Adrenal gland (tissue), 12 donors: Measurements from ENCODE around the gene NOS3. TPM values are rescaled to one million over a fixed set of nuclear protein-coding genes. Genes with fewer than 3 reads are reported as not detected.

ENCODE experiments used
- DNase-seq, 7 donors: peaks; one replicate each; pipeline ENCODE4 v3.0.0-alpha.2; 2019 to 2020
- H3K27ac ChIP-seq, 5 donors: fragments of 200-600 bp; sonication (generic) in 4 of 5; 1 replicate in 3 of 5; 2 replicates in 2 of 5; pipeline versions ENCODE4 v1.5.1 to v1.8.0; 2016 to 2020; ENCODE audit warnings: mild to moderate bottlenecking in 1 of 5
- H3K27me3 ChIP-seq: fragments of 200-600 bp; 2 replicates; pipeline ENCODE4 v1.8.0; 2021
- H3K36me3 ChIP-seq, 2 donors: fragments of 200-600 bp; replicated peaks in 1 of 2; 1 replicate in 1 of 2; 2 replicates in 1 of 2; pipeline versions ENCODE4 v1.5.1 to v1.8.0; 2018 to 2022
- H3K4me1 ChIP-seq, 2 donors: fragments of 200-600 bp; replicated peaks in 1 of 2; 1 replicate in 1 of 2; 2 replicates in 1 of 2; pipeline versions ENCODE4 v1.5.1 to v1.8.0; 2018 to 2021
- H3K4me3 ChIP-seq, 4 donors: fragments of 200-600 bp; sonication (generic) in 3 of 4; one replicate each; pipeline ENCODE4 v1.5.1; 2016 to 2018
- H3K9me3 ChIP-seq, 3 donors: fragments of 200-600 bp; sonication (generic) in 1 of 3; replicated peaks in 1 of 3; 1 replicate in 2 of 3; 2 replicates in 1 of 3; pipeline versions ENCODE4 v1.5.1 to v1.8.0; 2016 to 2021
- CTCF ChIP-seq, 6 experiments: fragments of 450-650 bp in 4 of 6; fragments of 200-600 bp in 2 of 6; sonication (generic) in 1 of 6; IDR thresholded peaks; 1 replicate in 5 of 6; 2 replicates in 1 of 6; pipeline versions ENCODE4 v1.5.1 to v1.8.0; 2016 to 2021; ENCODE audit warnings: antibody characterized with exemption in 6 of 6, mild to moderate bottlenecking in 2 of 6, moderate library complexity in 1 of 6
- POLR2A ChIP-seq, 2 donors: fragments of 450-650 bp; IDR thresholded peaks; one replicate each; pipeline ENCODE4 v1.6.1; 2017; ENCODE audit warnings: antibody characterized with exemption in 2 of 2, mild to moderate bottlenecking in 2 of 2, moderate library complexity in 1 of 2
- WGBS, 4 donors: extraction: QIAGEN DNeasy Blood & Tissue Kit in 2 of 4; methylation state at CpG; one replicate each; pipeline versions ENCODE4 v1.1.5 to v1.1.7; 2013 to 2017; 5-methylcytosine and 5-hydroxymethylcytosine counted together
- intact Hi-C, 2 donors: fragments of 100-400 bp; cut with DNase I; formaldehyde crosslinking; loops; one replicate each; pipeline versions ENCODE4 v1.14.1 to v1.15.0; 2022 to 2023
- polyA plus RNA-seq, 3 donors: library from polyadenylated mRNA; stranded (reverse); fragments of 200-250 nt in 2 of 3; fragments of 350-450 nt in 1 of 3; fragmentation: Illumina TruSeq in 1 of 3; extraction: RNeasy Lipid Tissue Mini Kit (QIAGEN cat#74804) in 1 of 3; gene quantifications; one replicate each; pipeline ENCODE4 v1.2.3, GENCODE V29; 2013 to 2014
- total RNA-seq, 9 donors: library from RNA; depleted of rRNA in 4 of 9; stranded (reverse); fragments of >200 nt in 4 of 9; fragments of 120-200 nt in 1 of 9; fragmentation: NEBNext Ultra II Directional in 1 of 9; extraction: Animal tissue kit (Norgen Biotek cat#: 25700) in 1 of 9; gene quantifications; one replicate each; pipeline versions ENCODE4 v1.1.0 to v1.2.4, GENCODE V29; 2013 to 2023
- donor health status: healthy with polysubstance abuse.
- donor health status: Bipolar disorder and iron deficiency.
- donor health status: DM: yes; HTN: yes; CAD: no.
- donor health status: DM: no; HTN: no; CAD: no.
- donor health status: DM: no; HTN: no; CAD: no.
- donor health status: DM: yes; HTN: yes; CAD: no.

The NOS3 gene
- total and polyA plus RNA-seq, 12 donors = 2.2 to 26.5 (median 15.1) TPM

- Histone ChIP-seq H3K27me3 (peaks cover 30% of the 10 kb centered on the region), H3K4me1 (peaks cover 0 to 18% of the 10 kb centered on the region in 2 donors), H3K4me3 (peak within 1 kb of the TSS in 1 of 4 donors; percentile 38), H3K27ac (peak within 1 kb of the TSS in 1 of 5 donors; percentile 66), H3K9me3 (no peaks in the 10 kb centered on the region), H3K36me3 (no peaks in the 10 kb centered on the region)
- TF ChIP-seq CTCF (IDR thresholded peaks at IDR 0.05) = no peak
- TF ChIP-seq POLR2A (IDR thresholded peaks at IDR 0.05) = no peak
- DNase-seq = no peak
- intact Hi-C loops = no loop called here
- 0 to 1% (median 0%) methylated on average over 9 to 80 of the region's 81 CpGs; no CpG with 5 or more reads in 1 of the 4 donors for WGBS, 4 donors
Measured at GRCh38 chr7:150978126-150978789, 12.6 kb upstream of the NOS3 start, which contains the start of gene KCNH2. Gene KCNH2 (minus strand): TSS chr7:150978321. CDS start chr7:150977913, 408 bp downstream.

GRCh38 chr7:150979713-150980390 lies 11.0 kb upstream of the NOS3 start:
- WGBS, 4 donors = 24 to 63% (median 31%) methylated on average over 5 to 7 of the region's 7 CpGs
- Histone ChIP-seq H3K27me3 (peaks cover 19% of the 10 kb centered on the region), H3K27ac (peak overlapping the region in 1 of 5 donors; percentile 54), H3K9me3 (no peaks in the 10 kb centered on the region), H3K36me3 (no peaks in the 10 kb centered on the region), H3K4me1 (peaks cover 0 to 12% of the 10 kb centered on the region in 2 donors), H3K4me3 (no peak overlapping the region)
- TF ChIP-seq CTCF (IDR thresholded peaks at IDR 0.05) (no peak), POLR2A (IDR thresholded peaks at IDR 0.05) (no peak)
- intact Hi-C loops = loop anchor here (10.0 kb wide), 1 partner anchor 195 kb away; no protein-coding TSS in a partner anchor
- DNase-seq = peak in 5 of 7 donors; percentile 40 to 77 (median 55)

- TF ChIP-seq POLR2A (IDR thresholded peaks at IDR 0.05) = no peak
- no peak for TF ChIP-seq CTCF (IDR thresholded peaks at IDR 0.05)
- Histone ChIP-seq H3K36me3 (no peaks in the 10 kb centered on the region), H3K27ac (no peak overlapping the region), H3K9me3 (no peaks in the 10 kb centered on the region), H3K4me1 (peaks cover 0 to 4% of the 10 kb centered on the region in 2 donors), H3K4me3 (no peak overlapping the region), H3K27me3 (peaks cover 11% of the 10 kb centered on the region)
- intact Hi-C loops = loop anchor here (10.0 kb wide), 1 partner anchor 196 kb away; no protein-coding TSS in a partner anchor
- 66 to 80% (median 71%) methylated on average over 2 of the region's 2 CpGs for WGBS, 4 donors
- DNase-seq = no peak
Measured at GRCh38 chr7:150980663-150981062, 10.2 kb upstream of the NOS3 start.

GRCh38 chr7:150981644-150982043 lies 9.2 kb upstream of the NOS3 start:
- intact Hi-C loops = loop anchor here (10.0 kb wide), 1 partner anchor 197 kb away; no protein-coding TSS in a partner anchor
- 64 to 73% (median 68%) methylated on average over 5 to 6 of the region's 6 CpGs for WGBS, 4 donors
- no peak overlapping the region for H3K4me3 ChIP-seq
- no peaks in the 10 kb centered on the region for H3K36me3 ChIP-seq
- no peak overlapping the region for H3K27ac ChIP-seq
- peaks cover 8% of the 10 kb centered on the region for H3K27me3 ChIP-seq
- peaks cover 0 to 3% of the 10 kb centered on the region in 2 donors for H3K4me1 ChIP-seq
- no peaks in the 10 kb centered on the region for H3K9me3 ChIP-seq
- TF ChIP-seq CTCF (IDR thresholded peaks at IDR 0.05) = no peak
- TF ChIP-seq POLR2A (IDR thresholded peaks at IDR 0.05) = no peak
- no peak for DNase-seq
